Stimulated activated CD8-positive, alpha-beta memory T cell treated with anti-CD3 and anti-CD28 coated beads, Interleukin-15, amount 100 ng/mL, for 24 hours (primary cell): Measurements from ENCODE around the gene ZNF558.
"Not testable (repeated sequence)": the region's sequence is repeated elsewhere in the genome, so short reads cannot be mapped to it uniquely, and the experiment has no call there.

ENCODE experiments used
- DNase-seq: peaks from one replicate; pipeline ENCODE4 v3.0.0-alpha.2; 2020; ENCODE audit warnings: low read depth

The ZNF558 gene

GRCh38 chr19:8806661-8807060, 25.4 kb downstream of the ZNF558 start:
- no peak for DNase-seq

- DNase-seq: no peak
Measured at GRCh38 chr19:8794823-8795222, 37.3 kb downstream of the ZNF558 start.

- DNase-seq: not testable (repeated sequence)
Measured at GRCh38 chr19:8773587-8773986, 58.5 kb downstream of the ZNF558 start.

GRCh38 chr19:8769265-8769664, 62.8 kb downstream of the ZNF558 start:
- DNase-seq: not testable (repeated sequence)

GRCh38 chr19:8767257-8767656, 64.8 kb downstream of the ZNF558 start:
- DNase-seq: not testable (repeated sequence)
